Measurements from ENCODE around the gene AKAP8L. TPM values are rescaled to one million over a fixed set of nuclear protein-coding genes. Genes with fewer than 3 reads are reported as not detected.

The AKAP8L gene
- total and polyA plus RNA-seq, 9 donors: 52.8 to 84.5 (median 70.1) TPM

DNA sequence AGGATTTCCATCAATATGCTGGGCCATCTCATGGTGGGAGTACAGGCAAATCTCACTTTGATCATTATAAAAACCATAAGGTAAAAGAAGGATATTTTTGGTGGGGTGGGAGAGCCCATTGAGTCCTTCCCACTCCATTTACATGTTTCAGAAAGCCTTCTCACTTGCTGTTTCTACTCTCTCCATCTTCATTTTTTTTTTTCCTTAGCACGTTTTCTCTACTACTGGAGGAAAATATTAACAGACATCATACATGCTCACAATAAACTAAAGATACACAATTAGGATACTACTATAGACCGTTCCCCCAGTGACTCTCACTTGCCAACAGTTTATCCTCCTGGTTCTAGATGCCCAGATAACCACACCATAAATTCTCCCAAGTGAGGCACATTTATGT, 37.4 kb downstream of the AKAP8L start:
- no peak overlapping the region for H3K27ac ChIP-seq (ENCODE audit: low read length)
- 73% methylated on average over 2 of the region's 2 CpGs for WGBS (ENCODE audit: insufficient coverage)
- H3K9me3 ChIP-seq (replicated peaks; ENCODE audit: control insufficient read depth, low read depth, low read length): no peaks in the 10 kb centered on the region
- H3K4me1 ChIP-seq (ENCODE audit: control insufficient read depth, insufficient read depth, low read length): peaks cover 18% of the 10 kb centered on the region
- no peaks in the 10 kb centered on the region for H3K27me3 ChIP-seq (ENCODE audit: control insufficient read depth, insufficient read depth, low read length)
- no peak for DNase-seq
- peaks cover 8% of the 10 kb centered on the region for H3K36me3 ChIP-seq (ENCODE audit: control insufficient read depth, insufficient read depth, low read length)
- H3K4me3 ChIP-seq (ENCODE audit: low read length): no peak overlapping the region

DNA sequence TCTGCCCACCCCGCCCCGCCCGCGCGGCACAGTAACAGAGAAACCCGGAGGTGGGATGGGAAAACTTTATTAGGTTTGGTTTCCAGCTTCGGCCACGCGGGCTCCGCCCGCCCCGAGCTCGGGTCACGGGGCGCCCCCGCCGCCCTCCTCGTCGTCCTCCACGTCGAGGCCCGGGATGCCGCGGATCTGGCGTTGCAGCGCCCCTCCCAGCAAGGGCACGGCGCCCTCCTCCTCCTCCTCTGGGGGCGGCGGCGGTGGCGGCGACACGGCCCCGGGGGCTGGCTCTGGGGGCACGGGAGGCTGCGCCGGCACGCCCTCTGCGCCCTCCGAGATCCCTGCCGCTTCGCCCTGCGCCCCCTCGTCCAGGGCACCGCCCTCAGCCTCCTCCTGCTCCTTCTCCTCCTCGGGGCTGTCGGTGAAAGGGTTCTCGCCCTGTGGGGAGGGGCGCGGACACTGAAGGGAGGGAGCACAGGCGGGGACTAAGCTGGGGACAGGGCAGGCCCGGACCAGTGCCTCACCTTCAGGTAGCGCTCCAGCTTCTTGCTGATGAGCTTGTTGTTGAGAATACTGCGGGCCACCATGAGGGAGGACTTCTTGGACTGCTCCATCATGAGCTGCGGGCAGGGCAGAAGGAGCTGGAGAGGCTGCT, 38.7 kb downstream of the AKAP8L start:
- H3K36me3 ChIP-seq (ENCODE audit: control insufficient read depth, insufficient read depth, low read length): peaks cover 6% of the 10 kb centered on the region
- peak overlapping the region; percentile 37 for H3K4me3 ChIP-seq (ENCODE audit: low read length)
- no peaks in the 10 kb centered on the region for H3K27me3 ChIP-seq (ENCODE audit: control insufficient read depth, insufficient read depth, low read length)
- H3K27ac ChIP-seq (ENCODE audit: low read length): no peak overlapping the region
- peak; percentile 67 for DNase-seq
- H3K9me3 ChIP-seq (replicated peaks; ENCODE audit: control insufficient read depth, low read depth, low read length): no peaks in the 10 kb centered on the region
- peaks cover 18% of the 10 kb centered on the region for H3K4me1 ChIP-seq (ENCODE audit: control insufficient read depth, insufficient read depth, low read length)
- WGBS (ENCODE audit: insufficient coverage): under 1% methylated on average over 47 of the region's 56 CpGs

DNA sequence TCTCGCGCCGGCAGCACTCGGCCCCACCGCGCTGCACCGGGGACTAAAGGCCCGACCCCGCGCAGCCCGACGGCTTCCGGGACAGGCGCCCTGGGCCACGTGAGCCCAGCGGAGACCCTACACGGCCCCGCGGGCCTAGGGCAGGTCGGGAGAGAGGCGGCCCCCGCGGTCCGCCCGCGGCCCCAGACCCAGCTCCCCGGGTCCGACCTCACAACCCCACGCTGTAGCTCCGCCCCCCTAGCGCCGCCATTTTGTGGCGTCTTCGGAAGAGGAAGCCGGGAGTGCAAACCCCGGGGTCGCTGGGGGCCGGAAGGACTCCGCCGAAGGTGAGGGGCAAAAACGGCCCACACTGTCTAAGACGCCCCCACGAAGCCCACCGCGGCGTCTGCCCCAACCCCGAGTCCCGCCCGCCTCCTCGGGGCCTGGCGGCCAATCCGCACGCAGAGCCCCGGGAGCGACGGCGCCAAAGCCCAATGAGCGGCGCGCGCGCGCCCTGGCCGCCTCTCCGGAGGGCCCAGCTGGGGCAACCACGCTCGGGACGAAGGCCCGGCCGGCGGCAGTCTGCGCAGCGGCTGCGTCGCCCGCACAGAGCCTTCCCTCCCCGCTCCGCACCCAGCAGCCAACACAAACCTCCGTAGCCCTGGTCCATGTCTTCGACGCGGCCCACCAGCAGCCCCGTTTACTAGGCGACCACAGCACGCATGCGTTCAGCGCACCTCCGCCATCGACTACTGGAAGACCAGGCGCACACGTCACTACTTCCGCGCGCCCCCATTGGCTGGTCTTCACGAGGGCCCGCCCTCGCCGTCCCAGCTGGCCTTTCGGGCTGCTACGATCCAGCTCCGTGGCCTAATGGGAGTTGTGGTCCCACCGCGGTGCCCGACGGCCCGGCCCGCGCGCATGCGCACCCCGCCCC, 39.4 kb downstream of the AKAP8L start, which contains the start of gene AKAP8:
TSS of gene AKAP8 (minus strand) at position 705 of the 916 bp plus-strand sequence. CDS start at position 649, 56 bp downstream.
- no peaks in the 10 kb centered on the region for H3K27me3 ChIP-seq (ENCODE audit: control insufficient read depth, insufficient read depth, low read length)
- peak; percentile 99 for DNase-seq
- peak within 1 kb of the TSS; percentile 97 for H3K27ac ChIP-seq (ENCODE audit: low read length)
- H3K4me1 ChIP-seq (ENCODE audit: control insufficient read depth, insufficient read depth, low read length): peaks cover 26% of the 10 kb centered on the region
- H3K9me3 ChIP-seq (replicated peaks; ENCODE audit: control insufficient read depth, low read depth, low read length): no peaks in the 10 kb centered on the region
- peak within 1 kb of the TSS; percentile 94 for H3K4me3 ChIP-seq (ENCODE audit: low read length)
- WGBS (ENCODE audit: insufficient coverage): under 1% methylated on average over 96 of the region's 111 CpGs
- H3K36me3 ChIP-seq (ENCODE audit: control insufficient read depth, insufficient read depth, low read length): peaks cover 12% of the 10 kb centered on the region

DNA sequence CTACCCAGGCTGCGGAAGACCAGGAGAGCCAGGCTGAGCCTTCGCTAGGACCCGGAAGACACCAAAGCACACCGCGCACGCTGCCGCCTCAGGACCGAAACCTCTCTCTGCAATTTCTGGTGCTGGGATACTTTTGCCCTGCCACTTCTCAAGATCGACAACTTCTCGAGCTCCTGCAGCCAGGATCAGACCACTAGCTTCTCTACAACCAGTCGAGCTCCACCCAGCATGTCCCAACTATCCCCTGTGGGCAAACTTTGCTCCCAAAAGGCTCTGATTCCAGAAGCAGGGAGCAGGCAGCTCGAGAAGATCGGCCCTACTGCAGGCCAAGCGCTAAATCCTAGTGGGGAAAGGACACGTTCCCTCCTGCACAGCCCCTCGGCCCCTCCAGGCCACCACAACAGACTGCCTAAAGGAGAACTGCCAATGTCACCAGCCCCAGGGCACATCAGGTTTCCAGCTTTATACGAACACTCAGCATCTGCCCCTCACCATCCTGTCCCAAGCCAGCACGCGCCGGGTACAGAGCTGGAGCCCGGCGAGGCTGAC, 40.2 kb downstream of the AKAP8L start:
- DNase-seq: peak; percentile 57
- peak overlapping the region; percentile 94 for H3K4me3 ChIP-seq (ENCODE audit: low read length)
- H3K36me3 ChIP-seq (ENCODE audit: control insufficient read depth, insufficient read depth, low read length): peaks cover 15% of the 10 kb centered on the region
- H3K9me3 ChIP-seq (replicated peaks; ENCODE audit: control insufficient read depth, low read depth, low read length): no peaks in the 10 kb centered on the region
- H3K27ac ChIP-seq (ENCODE audit: low read length): peak overlapping the region; percentile 97
- H3K27me3 ChIP-seq (ENCODE audit: control insufficient read depth, insufficient read depth, low read length): no peaks in the 10 kb centered on the region
- H3K4me1 ChIP-seq (ENCODE audit: control insufficient read depth, insufficient read depth, low read length): peaks cover 27% of the 10 kb centered on the region
- 0% methylated on average over 22 of the region's 22 CpGs for WGBS (ENCODE audit: insufficient coverage)

DNA sequence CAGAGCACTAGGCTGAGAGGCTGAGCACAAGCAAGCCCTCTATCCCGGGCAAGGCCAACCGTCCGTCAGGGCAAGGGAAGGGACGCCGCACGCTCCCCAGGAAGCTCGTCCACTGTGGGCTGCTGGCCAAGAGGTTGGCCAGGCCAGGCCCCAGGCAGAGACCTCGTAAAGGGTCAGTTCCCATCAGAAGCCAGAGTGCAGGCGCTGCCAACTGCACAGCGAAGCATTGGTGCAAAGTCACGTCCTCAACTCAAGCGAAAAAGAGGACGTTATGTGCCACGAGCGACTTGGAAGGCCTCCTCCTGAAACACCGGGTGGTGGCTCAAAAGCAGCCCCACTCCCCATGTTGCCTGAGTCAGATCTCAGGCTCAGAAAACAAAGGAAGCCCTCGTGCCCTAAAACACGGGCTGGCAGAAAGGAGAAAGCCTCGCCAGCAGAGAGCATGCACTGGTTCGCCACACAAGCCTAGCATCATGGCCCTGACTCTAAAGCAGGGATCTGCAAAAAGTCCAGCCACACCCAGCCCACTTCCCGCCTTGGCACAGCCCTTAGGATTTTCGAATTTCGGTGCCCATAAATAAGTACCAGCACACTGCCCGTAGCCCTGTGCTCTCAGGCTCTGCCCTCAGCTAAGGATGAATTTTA, 43.9 kb downstream of the AKAP8L start:
- H3K4me1 ChIP-seq (ENCODE audit: control insufficient read depth, insufficient read depth, low read length): peaks cover 23% of the 10 kb centered on the region
- no peak overlapping the region for H3K4me3 ChIP-seq (ENCODE audit: low read length)
- H3K9me3 ChIP-seq (replicated peaks; ENCODE audit: control insufficient read depth, low read depth, low read length): no peaks in the 10 kb centered on the region
- H3K27me3 ChIP-seq (ENCODE audit: control insufficient read depth, insufficient read depth, low read length): no peaks in the 10 kb centered on the region
- no peak overlapping the region for H3K27ac ChIP-seq (ENCODE audit: low read length)
- WGBS (ENCODE audit: insufficient coverage): 66% methylated on average over 21 of the region's 24 CpGs
- peaks cover 46% of the 10 kb centered on the region for H3K36me3 ChIP-seq (ENCODE audit: control insufficient read depth, insufficient read depth, low read length)
- no peak for DNase-seq

DNA sequence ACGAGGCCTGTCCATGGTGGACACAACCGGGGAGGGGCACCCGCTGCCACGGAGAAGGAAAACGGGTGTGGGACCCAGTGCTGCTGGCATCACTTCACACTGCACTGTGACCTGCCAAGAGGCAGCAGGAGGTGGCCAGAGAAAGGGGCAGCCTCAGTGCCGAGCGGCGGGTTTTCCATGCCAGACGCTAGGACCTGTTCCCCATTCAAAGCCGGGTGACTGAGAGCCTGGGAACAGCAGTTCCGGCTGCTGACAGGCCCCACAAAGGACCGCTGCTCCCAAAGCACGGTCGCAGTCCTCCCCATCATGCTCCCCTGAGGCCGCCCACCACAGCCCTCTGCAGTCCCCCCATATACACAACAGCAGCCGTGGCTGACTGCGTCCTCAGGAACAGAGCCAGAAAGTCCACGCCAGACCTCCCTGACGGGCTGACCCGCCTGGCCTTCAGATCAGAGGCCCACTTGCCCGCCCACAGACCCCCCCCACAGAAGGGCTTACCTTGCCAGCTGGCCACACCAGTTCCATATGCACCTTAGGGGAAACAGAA, 44.6 kb downstream of the AKAP8L start:
- WGBS (ENCODE audit: insufficient coverage): 71% methylated on average over 19 of the region's 21 CpGs
- no peaks in the 10 kb centered on the region for H3K9me3 ChIP-seq (replicated peaks; ENCODE audit: control insufficient read depth, low read depth, low read length)
- H3K4me3 ChIP-seq (ENCODE audit: low read length): no peak overlapping the region
- no peak overlapping the region for H3K27ac ChIP-seq (ENCODE audit: low read length)
- peaks cover 53% of the 10 kb centered on the region for H3K36me3 ChIP-seq (ENCODE audit: control insufficient read depth, insufficient read depth, low read length)
- DNase-seq: no peak
- no peaks in the 10 kb centered on the region for H3K27me3 ChIP-seq (ENCODE audit: control insufficient read depth, insufficient read depth, low read length)
- H3K4me1 ChIP-seq (ENCODE audit: control insufficient read depth, insufficient read depth, low read length): peaks cover 23% of the 10 kb centered on the region

DNA sequence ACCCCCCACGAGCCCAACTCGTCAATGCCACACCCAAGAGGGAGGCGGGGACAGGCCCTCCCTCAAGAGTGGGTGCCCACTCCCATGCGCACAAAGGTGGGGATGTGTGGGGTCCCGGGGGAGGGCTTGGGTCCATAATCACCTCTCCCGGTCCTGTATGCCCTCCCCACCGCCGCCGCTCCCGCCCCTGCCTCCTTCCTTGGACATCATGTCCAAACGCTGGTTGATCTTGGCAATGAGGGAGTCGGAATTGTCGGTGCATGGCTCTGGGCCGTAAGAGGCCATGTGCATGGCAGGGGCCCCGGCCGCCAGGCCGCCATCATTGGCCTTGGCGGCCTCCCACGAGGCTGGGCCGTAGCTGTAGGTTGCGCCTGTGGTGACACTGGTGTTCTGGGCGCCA, 45.1 kb downstream of the AKAP8L start:
- Histone ChIP-seq H3K9me3 (replicated peaks; ENCODE audit: control insufficient read depth, low read depth, low read length) (no peaks in the 10 kb centered on the region), H3K27ac (ENCODE audit: low read length) (no peak overlapping the region), H3K27me3 (ENCODE audit: control insufficient read depth, insufficient read depth, low read length) (no peaks in the 10 kb centered on the region), H3K4me1 (ENCODE audit: control insufficient read depth, insufficient read depth, low read length) (peaks cover 23% of the 10 kb centered on the region), H3K36me3 (ENCODE audit: control insufficient read depth, insufficient read depth, low read length) (peaks cover 58% of the 10 kb centered on the region), H3K4me3 (ENCODE audit: low read length) (no peak overlapping the region)
- WGBS (ENCODE audit: insufficient coverage): 93% methylated on average over 17 of the region's 22 CpGs
- no peak for DNase-seq

DNA sequence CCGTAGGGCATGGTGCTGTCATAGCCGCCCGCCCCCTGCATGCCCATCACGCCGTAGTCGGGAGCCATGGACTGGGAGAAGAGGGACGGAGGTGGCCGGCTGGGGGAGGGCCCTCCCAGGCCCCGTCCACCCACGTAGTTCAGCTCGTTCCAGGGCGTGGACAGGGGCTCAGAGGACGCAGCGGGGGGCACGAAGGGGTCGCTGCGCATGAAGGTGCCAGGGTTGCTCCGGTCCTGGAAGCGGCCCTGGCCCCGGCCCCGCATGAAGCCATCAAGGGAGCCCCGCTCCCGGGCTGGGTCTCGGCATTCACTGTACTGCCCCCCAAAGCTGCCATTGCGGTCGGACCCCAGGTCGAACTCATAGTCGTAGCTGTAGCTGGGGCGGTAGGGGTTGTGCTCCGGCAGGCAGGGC, 45.9 kb downstream of the AKAP8L start:
- Histone ChIP-seq H3K27me3 (ENCODE audit: control insufficient read depth, insufficient read depth, low read length) (no peaks in the 10 kb centered on the region), H3K27ac (ENCODE audit: low read length) (no peak overlapping the region), H3K4me1 (ENCODE audit: control insufficient read depth, insufficient read depth, low read length) (peaks cover 21% of the 10 kb centered on the region), H3K4me3 (ENCODE audit: low read length) (no peak overlapping the region), H3K36me3 (ENCODE audit: control insufficient read depth, insufficient read depth, low read length) (peaks cover 66% of the 10 kb centered on the region), H3K9me3 (replicated peaks; ENCODE audit: control insufficient read depth, low read depth, low read length) (no peaks in the 10 kb centered on the region)
- DNase-seq: no peak
- WGBS (ENCODE audit: insufficient coverage): 93% methylated on average over 29 of the region's 30 CpGs

DNA sequence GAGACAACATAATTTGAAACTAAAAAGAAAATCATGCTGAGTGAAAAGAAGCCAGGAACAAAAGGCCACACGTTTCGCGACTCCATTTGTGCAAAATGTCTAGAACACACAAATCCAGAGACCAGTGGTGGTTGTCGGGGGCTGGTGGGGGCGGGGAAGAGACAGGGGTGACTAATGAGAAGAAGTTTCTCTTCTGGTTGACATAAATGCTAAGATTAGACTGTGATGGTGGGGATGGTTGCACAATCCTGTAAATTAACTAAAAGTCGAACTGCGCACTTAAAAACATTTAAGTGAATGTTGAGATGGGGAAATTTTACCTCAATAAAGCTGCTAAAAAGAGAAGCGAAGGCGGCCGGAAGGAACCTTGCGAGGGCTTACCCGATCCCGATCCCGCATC, 46.3 kb downstream of the AKAP8L start:
- WGBS (ENCODE audit: insufficient coverage): 91% methylated on average over 14 of the region's 14 CpGs
- no peaks in the 10 kb centered on the region for H3K27me3 ChIP-seq (ENCODE audit: control insufficient read depth, insufficient read depth, low read length)
- H3K4me3 ChIP-seq (ENCODE audit: low read length): no peak overlapping the region
- DNase-seq: no peak
- no peak overlapping the region for H3K27ac ChIP-seq (ENCODE audit: low read length)
- H3K4me1 ChIP-seq (ENCODE audit: control insufficient read depth, insufficient read depth, low read length): peaks cover 16% of the 10 kb centered on the region
- peaks cover 70% of the 10 kb centered on the region for H3K36me3 ChIP-seq (ENCODE audit: control insufficient read depth, insufficient read depth, low read length)
- no peaks in the 10 kb centered on the region for H3K9me3 ChIP-seq (replicated peaks; ENCODE audit: control insufficient read depth, low read depth, low read length)

Data from muscle of leg (tissue), 11 donors.